Coronary artery (tissue), 2 donors: ENCODE measurements around the gene MGMT.

ENCODE experiments used
- DNase-seq: peaks from one replicate; pipeline ENCODE4 v3.0.0-alpha.2; 2017; ENCODE audit warnings: low spot score
- H3K27ac ChIP-seq, 2 donors: fragments of 200-600 bp; sonication (generic); one replicate each; pipeline ENCODE4 v1.5.1; 2016 to 2019
- H3K4me3 ChIP-seq: fragments of 200-600 bp; sonication (generic); 2 replicates; pipeline ENCODE4 v1.5.1; 2016; ENCODE audit warnings: mild to moderate bottlenecking, moderate library complexity
- CTCF ChIP-seq: fragments of 200-600 bp; sonication (generic); IDR thresholded peaks from one replicate; pipeline ENCODE4 v1.5.1; 2019; ENCODE audit warnings: antibody characterized with exemption

The MGMT gene

GRCh38 chr10:129605266-129605985 is 138.4 kb downstream of the MGMT start:
- Histone ChIP-seq H3K4me3 (no peak overlapping the region), H3K27ac (no peak overlapping the region)
- TF ChIP-seq CTCF: no peak
- no peak for DNase-seq

GRCh38 chr10:129605986-129606518 is 139.0 kb downstream of the MGMT start:
- no peak overlapping the region for H3K4me3 ChIP-seq
- no peak overlapping the region for H3K27ac ChIP-seq
- TF ChIP-seq CTCF: no peak
- DNase-seq: no peak

- Histone ChIP-seq H3K4me3 (no peak overlapping the region), H3K27ac (no peak overlapping the region)
- no peak for DNase-seq
- no peak for TF ChIP-seq CTCF
These were observed 140.6 kb downstream of the MGMT start for GRCh38 chr10:129607607-129608109.

- DNase-seq: no peak
- Histone ChIP-seq H3K27ac (no peak overlapping the region), H3K4me3 (no peak overlapping the region)
- no peak for TF ChIP-seq CTCF
These were observed 141.6 kb downstream of the MGMT start for GRCh38 chr10:129608653-129609052.

- no peak for DNase-seq
- Histone ChIP-seq H3K27ac (no peak overlapping the region), H3K4me3 (no peak overlapping the region)
- no peak for TF ChIP-seq CTCF
These were observed 142.5 kb downstream of the MGMT start for GRCh38 chr10:129609551-129609950.

GRCh38 chr10:129612481-129613109 is 145.6 kb downstream of the MGMT start:
- DNase-seq: no peak
- Histone ChIP-seq H3K27ac (no peak overlapping the region), H3K4me3 (no peak overlapping the region)
- no peak for TF ChIP-seq CTCF
